HG03521 (cell line): ENCODE data around the gene ZFAND5.

Source experiments
- ATAC-seq: cut with Tn5 transposase; IDR thresholded peaks from one replicate; pipeline ENCODE4 v1.9.1; 2021; ENCODE audit warnings: mild to moderate bottlenecking, moderate library complexity; ENCODE audit not compliant: unreplicated experiment

The ZFAND5 gene, protein sequence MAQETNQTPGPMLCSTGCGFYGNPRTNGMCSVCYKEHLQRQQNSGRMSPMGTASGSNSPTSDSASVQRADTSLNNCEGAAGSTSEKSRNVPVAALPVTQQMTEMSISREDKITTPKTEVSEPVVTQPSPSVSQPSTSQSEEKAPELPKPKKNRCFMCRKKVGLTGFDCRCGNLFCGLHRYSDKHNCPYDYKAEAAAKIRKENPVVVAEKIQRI

GRCh38 chr9:72364679-72365524 is at the start of gene ZFAND5:
Gene ZFAND5, minus strand, starts transcription at chr9:72365208. Its CDS starts 4,430 bp downstream, at chr9:72360778.
- peak; percentile 82 for ATAC-seq

DNA sequence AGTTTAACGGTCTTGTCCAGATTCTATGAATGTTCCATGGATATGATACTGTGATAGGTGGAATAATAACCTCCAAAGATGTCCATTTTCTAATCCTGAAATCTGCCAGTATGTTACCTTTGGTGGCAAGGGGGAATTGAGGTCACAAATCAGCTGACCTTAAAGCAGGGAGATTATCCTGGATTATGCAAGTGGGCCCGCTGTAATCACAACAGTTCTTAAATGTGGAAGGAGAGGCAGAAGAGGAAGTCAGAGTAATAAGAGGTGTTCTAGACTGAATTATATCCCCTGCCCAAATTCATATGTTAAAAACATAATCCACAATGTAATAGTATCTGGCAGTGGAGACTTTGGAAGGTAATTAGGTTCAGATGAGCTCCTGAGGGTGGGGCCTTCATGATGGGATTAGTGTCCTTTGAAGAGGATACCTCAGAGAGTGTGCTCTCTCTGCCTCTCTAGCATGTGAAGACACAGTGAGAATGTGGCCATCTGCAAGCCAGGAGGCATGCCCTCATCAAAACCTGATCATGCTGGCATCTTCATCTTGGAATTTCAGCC is 47.6 kb upstream of the ZFAND5 start:
- ATAC-seq: no peak

GRCh38 chr9:72410214-72410613 is 45.2 kb upstream of the ZFAND5 start:
- no peak for ATAC-seq

DNA sequence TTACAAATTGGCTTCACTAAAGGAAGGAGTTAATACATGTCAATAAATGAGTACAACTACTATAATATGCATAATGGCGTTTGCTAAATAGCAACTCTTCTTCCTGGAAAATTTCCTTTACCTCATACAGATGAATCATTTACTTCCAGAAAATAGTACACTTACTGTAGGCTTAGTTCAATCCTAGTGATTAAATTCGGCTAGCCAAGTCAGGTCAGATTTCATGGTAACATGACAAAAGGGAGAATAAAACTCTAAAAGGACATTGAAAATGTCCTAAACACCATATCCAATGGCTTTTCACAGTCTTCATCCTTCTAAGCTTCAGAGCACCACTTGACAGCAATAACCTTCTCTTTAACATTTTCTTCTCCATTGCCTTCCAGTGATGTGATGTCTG is 42.1 kb upstream of the ZFAND5 start:
- ATAC-seq: no peak

DNA sequence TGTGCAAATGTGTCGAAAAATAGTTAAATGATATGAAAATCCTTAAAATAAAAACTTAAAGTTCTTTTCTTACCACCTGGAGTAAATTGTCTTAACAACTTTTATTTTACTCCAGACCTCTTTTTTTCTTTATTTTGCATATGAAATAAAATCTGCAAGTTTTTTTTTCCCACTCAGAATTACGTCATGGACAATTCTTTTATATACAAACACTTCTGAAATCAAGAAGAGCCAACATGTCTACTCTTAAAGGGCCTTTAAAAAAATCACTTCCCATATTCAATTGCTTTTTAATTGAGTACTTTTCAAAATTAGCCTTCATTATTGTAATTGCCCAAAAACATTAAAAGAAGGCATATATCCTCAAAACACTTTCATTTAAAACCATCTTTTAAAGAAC is 37.7 kb upstream of the ZFAND5 start:
- ATAC-seq: no peak

DNA sequence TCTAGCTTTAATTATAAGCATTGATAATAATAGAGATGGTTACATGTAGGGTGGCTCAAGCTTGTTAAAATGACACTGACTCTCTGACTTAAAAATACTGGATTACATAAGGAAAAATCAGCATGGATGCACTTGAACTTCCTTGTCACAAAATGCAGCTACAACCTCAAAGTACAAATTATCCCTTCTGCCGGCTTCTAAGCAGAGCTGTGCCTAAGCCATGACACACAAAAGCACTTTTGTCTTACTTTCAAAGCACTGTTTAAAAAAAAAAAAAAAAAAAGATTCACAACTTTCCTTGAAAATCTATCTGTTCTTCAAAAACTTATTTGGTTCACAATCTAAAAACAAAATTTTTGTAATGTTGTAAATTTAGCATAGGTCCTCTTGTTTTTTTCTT is 36.4 kb upstream of the ZFAND5 start:
- no peak for ATAC-seq

GRCh38 chr9:72400866-72401265 is 35.9 kb upstream of the ZFAND5 start:
- no peak for ATAC-seq

GRCh38 chr9:72399391-72399790 is 34.4 kb upstream of the ZFAND5 start:
- ATAC-seq: no peak

GRCh38 chr9:72396247-72397091 is 31.5 kb upstream of the ZFAND5 start:
- no peak for ATAC-seq

- ATAC-seq: no peak
Observed at GRCh38 chr9:72394066-72394465, 29.1 kb upstream of the ZFAND5 start.

GRCh38 chr9:72390907-72391306 is 25.9 kb upstream of the ZFAND5 start:
- no peak for ATAC-seq

DNA sequence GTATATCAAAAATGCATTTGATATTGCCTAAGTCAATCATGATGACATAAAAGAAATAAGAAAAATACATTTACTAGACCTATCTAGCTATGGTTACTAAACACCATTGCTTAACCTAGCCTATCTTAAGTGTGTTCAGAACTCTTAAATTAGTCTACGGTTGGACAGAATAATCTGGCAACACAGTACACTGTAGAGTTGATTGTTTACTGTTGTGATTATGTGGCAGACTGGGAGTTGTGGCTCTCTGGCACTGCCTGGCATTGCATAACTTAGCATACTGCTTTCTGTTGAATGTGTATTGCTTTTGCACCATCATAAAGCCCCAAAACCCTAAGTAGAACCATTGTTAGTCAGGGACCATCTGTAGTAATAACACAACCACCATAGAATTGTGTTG is 21.2 kb upstream of the ZFAND5 start:
- ATAC-seq: no peak

DNA sequence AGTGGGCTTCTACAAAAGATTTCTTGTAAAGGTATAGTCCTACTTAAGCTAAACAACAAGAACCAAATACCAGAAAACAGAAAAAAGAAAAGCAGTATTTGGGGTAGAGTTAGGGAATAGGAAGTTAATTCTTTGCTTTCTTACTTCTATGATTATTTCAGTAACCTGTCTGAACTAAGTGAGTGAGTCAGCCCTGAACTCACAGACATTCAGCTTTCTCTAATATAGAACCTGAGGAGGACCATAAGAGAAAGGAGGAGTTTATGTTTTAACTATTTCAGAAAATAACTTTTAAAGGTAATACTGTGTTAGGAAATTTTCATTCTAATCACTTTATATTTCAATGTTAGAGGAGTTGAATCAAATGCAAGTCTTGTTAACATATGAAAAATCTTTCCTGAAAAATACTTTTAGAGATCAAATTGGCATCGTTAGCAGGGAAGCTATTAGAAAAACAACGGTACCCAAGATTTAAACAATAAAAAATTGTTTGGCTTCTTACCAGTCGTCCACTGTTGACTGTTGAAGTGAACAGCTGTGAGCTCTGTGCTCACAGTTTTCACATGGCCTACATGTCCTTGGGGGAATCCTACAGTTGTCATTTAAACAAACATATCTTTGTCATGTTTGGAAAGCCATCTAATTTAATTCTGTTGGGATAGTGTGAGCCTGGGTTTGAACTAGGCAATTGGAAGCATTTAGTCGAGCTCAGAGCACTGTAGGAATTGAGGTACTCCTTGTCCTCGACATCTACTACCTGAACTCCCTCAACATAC is 19.9 kb upstream of the ZFAND5 start:
- ATAC-seq: no peak

DNA sequence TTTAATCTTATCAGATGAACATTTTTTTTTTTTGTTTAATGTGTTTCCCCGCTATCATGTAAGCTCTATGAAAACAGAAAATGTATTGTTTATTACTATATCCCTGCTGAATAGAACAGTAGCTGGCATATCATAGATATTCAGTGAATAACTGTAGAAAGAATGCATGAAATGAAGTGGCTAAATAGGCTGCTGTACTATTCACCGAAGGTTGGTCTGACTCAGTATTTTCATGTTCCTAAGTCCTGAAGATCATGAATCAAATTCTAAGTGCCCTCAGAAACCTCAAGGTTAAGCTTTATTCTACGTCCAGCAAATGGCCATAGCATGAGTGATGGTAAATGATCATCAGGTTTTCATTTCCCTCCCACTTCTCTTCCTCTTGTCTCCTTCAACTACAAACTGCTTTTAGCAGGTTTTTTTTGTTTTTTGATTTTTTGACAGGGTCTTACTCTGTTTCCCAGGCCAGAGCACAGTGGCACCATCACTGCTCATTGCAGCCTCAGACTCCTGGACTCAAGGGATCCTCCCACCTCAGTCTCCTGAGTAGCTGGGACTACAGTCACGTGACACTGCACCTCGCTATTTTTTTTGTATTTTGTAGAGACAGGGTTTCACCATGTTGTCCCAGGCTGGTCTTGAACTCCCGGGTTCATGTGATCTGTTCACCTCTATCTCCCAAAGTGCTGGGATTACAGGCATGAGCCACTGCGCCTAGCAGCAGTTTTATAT is 19.1 kb upstream of the ZFAND5 start:
- no peak for ATAC-seq

DNA sequence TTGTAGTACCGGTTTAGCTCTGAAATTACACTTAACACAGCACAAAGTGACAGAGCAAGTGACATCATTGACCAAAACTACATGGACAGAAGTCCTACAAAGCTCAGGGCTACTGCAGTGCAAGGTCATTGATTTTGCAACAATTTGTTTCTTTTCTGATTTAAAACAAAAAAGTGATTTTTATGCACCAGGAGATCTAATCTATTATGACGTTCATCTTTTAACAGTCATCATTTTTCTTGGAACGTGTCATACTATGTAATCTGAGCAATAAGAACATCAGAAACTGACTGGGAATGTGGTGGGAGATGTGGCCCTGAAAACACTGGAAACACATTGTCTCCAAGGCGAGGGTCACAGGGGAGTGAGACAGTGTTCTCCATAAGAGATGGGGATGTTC is 17.4 kb upstream of the ZFAND5 start:
- no peak for ATAC-seq

DNA sequence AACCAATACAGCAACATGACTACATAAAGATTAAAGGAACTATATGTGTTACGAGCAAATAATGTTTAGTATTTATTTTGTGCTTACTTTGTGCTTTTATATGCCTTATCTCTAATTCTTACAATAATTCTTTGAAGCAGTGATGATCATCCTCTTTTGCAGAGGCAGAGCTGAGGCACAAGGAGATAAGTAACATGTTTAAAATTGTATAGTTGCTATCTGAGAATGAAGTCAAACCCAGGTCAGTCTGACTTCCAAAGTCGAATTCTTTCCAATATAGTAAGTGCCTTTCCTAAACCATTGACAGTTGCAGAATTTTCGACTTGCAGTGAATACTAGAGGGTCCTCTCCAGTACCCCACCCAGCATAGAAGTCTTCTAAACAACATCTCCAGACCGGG is 12.0 kb upstream of the ZFAND5 start:
- no peak for ATAC-seq

GRCh38 chr9:72371151-72371550 is 6.1 kb upstream of the ZFAND5 start:
- no peak for ATAC-seq

GRCh38 chr9:72365525-72366256 is 683 bp upstream of the ZFAND5 start:
- ATAC-seq: peak; percentile 30
